Amygdala (tissue), 56 donors: ENCODE data around the gene POU4F1.
"Not testable (repeated sequence)": the region's sequence is repeated elsewhere in the genome, so short reads cannot be mapped to it uniquely, and the experiment has no call there.

Experiments used
- DNase-seq, 56 donors: peaks; one replicate each; lab custom pipeline; 2025; lab: John Stamatoyannopoulos, UW

POU4F1 gene

GRCh38 chr13:78603240-78603957 is at the start of gene POU4F1:
POU4F1 (minus strand) TSS chr13:78603552; CDS start chr13:78603326, 226 bp downstream.
- peak in 8 of 56 donors; percentile 8 to 44 (median 20) for DNase-seq

DNA sequence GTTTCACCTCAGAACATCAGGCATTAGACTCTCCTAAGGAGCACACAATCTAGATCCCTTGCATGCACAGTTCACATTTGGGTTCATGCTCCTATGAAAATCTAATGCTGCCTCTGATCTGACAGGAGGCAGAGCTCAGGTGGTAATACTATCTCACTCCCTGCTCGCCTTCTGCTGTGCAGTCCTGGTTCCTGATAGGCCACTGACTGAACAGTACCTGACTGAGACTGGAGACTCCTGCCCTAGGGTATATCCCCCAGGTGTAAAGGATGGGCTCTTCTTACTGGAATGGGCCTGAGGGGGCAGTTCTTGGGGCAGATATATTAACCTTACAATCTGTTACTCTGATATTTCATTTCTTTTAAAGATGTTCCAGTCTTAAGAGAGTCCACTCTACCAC is 49.3 kb upstream of the POU4F1 start:
- DNase-seq: no peak

DNA sequence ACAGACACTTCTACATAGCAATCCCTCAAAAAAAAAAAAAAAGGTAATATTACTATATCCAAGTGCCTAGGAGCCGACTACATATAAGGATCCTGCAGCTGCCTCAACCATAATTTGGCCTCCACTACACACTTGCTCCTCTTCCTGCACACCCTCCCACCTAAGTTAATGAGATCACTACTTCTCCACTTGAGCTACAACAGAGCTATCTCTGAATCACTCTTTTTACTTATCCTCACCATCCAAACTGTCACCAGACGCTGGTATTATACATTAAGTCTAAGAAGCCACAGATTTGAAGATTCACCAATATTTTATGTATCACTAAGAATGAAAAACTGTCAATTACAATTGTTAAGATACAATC is 47.3 kb upstream of the POU4F1 start:
- no peak for DNase-seq

DNA sequence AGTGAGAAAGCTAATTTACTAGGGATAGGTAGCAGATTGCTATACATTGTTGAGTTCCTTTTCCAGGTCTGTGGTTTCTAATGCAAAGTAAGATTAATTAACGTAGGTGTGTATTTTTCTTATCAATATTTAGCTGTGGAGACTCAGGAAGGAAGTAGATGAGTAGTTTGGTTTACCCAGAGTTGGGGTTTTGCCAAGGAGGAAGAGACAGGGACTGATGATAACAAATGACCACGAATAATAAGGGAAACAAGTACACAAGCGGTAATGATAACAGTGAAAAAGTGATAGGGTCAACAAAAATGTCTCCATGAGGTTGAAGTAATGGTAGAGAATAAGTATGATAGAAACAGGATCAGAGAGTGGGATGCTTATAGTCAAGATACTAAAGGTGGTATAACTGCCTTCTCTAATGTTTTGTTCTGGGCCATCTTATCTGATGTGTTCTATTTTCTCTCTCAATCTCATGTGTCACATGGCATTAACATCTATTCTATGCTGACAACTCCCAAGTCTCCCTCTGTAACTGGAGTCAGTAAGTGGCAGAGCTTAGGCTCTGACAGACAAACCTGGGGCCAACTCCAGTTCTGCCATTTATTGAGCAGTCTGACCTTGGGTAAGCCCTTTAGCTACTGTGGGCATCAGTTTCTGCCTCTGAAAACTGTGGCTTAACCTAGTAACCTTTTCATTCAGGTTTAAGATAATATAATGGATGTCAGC is 46.8 kb upstream of the POU4F1 start:
- no peak for DNase-seq

- DNase-seq: not testable (repeated sequence)
These were observed 43.8 kb upstream of the POU4F1 start for GRCh38 chr13:78647109-78647678.

GRCh38 chr13:78638216-78638615 is 34.9 kb upstream of the POU4F1 start:
- no peak for DNase-seq

DNA sequence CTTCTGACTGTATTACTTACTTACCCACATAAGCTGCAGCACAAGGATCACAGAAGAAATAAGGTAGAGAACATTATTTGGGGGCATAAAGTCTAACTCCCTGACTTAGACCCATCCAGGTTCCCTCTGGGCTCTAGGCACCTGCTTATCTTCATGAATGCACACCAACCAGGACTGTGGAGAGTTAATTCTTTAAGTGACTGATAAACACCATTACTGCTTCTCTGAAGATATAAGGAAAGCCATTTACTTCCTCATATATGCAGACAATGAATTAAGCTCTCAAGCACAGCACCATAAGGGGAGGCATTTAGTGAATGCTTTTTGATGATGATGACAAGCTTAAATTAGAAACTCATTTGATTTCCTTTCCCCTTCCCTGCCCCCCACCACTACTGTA is 33.1 kb upstream of the POU4F1 start:
- DNase-seq: no peak

DNA sequence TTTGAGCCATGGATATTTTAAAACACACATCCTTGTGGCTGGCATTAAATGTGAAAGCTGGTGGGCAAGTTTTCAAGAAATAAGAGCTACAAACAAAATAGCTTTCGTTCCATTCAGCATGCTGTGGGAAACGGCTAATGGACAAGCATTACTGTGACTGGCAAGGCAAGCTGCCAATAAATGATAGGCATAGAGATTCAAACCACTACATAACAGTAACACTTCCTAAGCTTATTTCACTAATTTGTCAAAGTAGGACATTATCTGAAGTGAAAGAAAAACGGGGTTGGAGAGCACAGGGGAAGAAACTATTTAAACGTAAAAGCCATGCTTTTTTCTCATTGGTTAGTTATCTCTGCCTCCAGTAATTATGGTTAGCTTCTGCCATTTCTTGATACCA is 29.6 kb upstream of the POU4F1 start:
- no peak for DNase-seq

DNA sequence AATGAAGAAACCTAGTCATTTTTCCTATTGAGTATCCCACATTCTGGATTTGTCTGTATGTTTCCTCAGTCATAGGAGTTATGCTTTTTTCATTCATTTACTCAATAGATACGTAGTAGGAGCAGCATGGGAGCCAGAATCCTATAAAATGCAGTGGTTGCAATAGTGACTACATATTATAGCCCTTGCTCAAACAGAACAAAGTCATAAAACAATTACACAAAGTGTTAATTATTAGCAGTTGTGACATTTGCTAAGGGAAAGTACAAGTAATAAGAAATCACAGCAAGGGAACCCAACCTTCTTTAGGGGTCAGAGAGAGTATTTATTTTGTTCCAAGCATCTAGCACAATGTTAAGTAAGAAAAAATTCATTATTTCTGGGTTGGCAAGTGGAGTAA is 27.7 kb upstream of the POU4F1 start:
- DNase-seq: no peak

GRCh38 chr13:78630511-78630910 is 27.2 kb upstream of the POU4F1 start:
- no peak for DNase-seq

DNA sequence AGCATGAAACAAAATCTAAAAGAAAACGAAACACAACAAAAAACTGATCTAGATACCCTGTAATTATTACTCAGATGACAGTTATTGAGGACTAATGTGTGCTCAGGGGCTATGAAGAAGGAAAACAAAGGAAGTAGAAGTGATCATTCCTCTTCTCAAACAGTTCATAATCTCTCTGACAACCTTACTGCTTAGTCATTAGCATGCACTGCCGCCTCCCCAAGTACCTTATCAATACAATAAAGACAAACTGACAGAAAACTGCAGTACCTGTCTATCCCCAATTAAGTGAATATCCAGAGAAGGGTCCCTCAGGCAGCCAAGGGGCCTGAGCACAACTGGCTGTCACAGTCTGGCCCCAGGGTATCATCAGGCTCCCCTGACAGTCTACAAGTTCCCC is 22.0 kb upstream of the POU4F1 start:
- DNase-seq: no peak

DNA sequence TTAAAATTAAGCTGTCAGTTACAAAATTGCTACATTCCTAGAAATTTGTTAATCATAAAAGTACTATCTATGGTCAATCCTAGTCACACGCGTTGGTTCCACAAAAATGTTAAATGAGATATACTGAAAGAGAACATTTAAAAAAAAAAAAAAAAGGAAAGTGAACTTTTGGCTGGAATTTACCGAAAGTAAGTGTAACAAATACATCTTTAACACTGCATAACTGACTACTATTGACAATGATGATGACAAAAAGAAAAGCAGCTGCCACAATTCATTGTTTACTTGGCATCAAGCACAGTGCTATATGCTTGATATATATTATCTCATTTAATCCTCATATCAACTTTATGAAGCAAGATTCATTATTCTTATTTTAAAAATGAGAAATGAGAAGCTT is 19.8 kb upstream of the POU4F1 start:
- no peak for DNase-seq

DNA sequence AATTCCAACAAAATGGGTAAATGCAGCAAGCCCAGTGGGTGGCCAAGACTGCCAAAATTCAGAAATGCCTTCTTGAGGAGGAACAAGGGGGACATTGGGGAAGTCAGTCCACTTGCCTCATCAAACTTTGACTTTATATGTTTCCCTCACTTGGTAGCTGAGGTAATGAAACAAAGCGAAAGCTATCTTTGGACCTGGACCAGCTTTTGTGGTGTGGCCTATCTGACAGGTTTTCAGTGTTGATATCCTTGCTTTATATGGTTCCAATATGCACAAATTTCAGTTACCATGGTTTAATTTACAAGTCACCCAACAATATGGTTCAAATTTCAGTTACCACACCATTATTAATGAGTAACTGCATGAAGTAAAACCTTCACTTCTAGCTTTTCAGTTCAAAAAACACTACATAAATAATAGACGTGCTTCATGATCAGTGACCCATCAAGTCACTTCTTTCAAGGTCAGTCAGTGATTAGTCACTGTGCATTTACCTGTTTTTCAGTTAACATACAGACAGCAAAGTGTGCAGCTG is 17.7 kb upstream of the POU4F1 start:
- no peak for DNase-seq

DNA sequence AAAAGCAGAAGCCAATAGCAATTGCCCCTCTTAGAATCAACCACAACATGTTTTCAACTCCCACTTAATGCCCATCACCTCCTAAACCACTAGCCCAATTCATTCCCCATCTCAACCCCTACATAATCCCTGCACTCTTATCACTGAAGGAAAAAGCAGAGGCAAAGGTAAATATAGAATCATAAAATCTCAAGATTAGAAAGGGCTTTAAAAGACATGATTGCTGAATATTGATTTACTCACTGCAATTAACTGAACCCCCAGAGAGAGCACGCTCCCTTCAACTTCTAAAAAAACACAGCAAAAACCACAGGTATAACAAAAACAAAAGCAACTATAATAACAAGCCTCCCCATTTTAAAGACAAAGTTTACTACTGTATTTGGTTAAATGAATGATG is 15.1 kb upstream of the POU4F1 start:
- DNase-seq: no peak

DNA sequence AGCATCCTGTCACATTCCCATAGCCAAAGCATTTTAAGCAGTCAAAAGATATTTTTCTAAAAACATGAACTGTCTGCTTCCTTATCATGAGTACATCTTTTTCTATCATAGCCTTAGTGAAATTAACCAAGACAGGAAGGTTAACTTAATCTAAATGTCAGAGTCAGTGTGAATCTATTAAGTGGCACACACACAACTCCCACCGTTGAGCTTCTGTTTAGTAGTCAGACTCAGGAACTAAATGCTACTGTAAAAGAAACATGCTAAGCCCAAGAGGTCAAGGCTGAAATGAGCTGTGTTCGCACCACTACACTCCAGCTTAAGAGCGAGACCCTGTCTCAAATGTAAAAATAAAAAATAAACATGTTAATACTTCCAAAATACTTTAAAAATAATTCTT is 7.7 kb upstream of the POU4F1 start:
- DNase-seq: no peak

GRCh38 chr13:78610381-78610883 is 7.1 kb upstream of the POU4F1 start:
- no peak for DNase-seq

DNA sequence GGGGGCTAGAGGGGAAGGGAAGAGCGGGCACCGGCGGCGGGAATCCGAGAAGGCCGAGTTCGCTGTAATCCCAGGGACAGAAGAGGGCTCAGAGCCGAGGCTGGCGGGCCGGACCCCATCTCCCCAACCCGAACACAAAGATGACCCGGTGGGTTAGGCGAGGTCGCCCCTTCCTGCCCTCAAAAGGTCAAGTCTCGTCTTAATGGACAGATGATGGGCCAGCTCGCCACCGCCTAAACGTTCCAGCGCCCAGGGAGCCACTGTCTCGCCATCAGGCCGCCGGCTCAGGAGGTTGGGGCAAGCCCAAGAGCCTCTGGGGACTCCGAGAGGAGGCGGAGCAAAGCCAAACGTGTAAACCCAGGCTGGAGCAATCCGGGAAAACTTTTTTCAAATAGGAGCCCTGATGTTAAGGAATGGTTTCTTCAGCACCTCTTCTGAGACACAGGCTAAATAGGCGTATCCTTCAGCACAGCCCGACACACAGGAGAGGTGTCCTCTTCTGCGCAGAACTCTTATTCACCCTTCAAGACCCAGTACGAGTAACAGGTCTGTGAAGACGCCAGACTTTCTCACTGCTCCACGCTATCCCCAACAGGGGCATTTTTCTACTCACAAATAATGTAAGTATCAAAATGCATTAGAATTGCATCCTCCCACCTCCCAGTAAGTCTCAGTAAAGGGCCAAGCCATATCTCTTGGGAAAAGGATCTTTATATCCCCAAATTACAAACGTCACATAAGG is 6.3 kb upstream of the POU4F1 start:
- no peak for DNase-seq

DNA sequence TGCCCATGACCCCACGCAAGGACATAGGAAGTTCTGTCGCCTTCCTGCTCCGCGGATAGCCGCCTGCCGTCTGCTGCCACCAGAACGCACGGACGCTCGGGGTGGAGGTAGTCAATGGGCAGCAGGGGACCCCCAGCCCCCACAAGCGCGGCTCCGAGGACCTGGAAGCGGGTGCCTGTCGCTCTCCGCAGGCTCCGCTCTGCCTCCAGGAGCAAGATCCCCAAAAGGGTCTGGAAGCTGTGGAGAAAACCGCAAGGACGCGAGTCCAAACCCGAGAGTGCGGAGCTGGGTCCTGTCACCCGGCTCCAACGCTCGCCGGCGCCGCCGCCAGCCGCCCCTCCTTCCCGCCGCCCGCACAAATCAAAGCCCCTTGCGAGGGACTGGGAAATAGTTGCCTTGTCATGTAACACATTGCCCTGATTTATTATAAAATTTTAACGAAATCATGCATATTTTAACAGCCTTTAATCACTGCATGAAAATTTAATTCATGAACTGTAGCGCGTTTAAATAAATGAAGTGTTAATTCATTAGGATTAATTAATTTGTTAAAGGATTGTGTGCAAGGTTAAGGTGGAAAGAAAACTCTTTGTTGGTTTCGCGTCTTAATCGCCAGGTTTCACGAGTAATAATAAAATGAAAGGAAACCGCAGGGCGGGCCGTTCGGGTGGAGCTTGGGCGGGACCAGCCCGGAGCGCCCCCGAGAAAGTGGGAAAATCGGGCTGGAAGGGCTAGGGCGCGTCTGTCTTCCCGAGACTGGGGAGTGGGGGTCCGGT is 5.5 kb upstream of the POU4F1 start:
- no peak for DNase-seq

DNA sequence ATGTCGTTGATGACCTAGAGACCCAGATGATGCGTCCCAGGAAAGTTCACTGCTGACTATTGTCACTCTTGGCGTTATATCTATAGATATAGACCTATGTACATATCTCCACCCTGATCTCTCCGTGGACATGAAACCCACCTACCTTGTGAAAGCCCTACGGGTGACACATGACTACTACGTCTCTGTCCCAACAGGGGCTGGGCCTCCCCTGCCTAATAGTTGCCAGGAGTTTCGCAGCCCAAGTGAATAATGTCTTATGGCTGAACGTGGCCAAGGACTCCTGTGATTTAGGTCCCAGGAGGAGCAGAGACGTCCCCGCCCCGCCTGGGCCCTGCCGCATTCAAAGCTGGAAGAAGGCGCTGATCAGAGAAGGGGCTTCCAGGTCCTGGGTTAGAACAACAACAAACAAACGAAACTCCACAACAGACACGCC is 4.9 kb upstream of the POU4F1 start:
- no peak for DNase-seq
